Astrocyte (in vitro differentiated cells and primary cell): Measurements from ENCODE around the gene FAR1. TPM values are rescaled to one million over a fixed set of nuclear protein-coding genes. Genes with fewer than 3 reads are reported as not detected.

Experiments
- DNase-seq: peaks from one replicate; pipeline ENCODE4 v3.0.0-alpha.2; 2010; ENCODE audit warnings: low read depth
- FAIRE-seq: peaks from 2 replicates; lab custom pipeline; 2011; peaks lifted over from hg19 to GRCh38; lab: Jason Lieb, UNC
- H2AFZ ChIP-seq: 2 replicates; pipeline ENCODE4 v1.6.0; 2012; ENCODE audit warnings: low read depth, low read length, inconsistent platforms
- H3K27ac ChIP-seq: 2 replicates; pipeline ENCODE4 v1.5.1; 2011; ENCODE audit warnings: low read depth, low read length, inconsistent platforms
- H3K27me3 ChIP-seq: 2 replicates; pipeline ENCODE4 v1.6.0; 2011; ENCODE audit warnings: low read length, inconsistent platforms; ENCODE audit not compliant: insufficient read depth
- H3K36me3 ChIP-seq: 2 replicates; pipeline ENCODE4 v1.5.1; 2011; ENCODE audit warnings: low read length, inconsistent platforms; ENCODE audit not compliant: insufficient read depth
- H3K4me1 ChIP-seq: 2 replicates; pipeline ENCODE4 v1.5.1; 2011; ENCODE audit warnings: low read length, inconsistent platforms; ENCODE audit not compliant: insufficient read depth
- H3K4me2 ChIP-seq: 2 replicates; pipeline ENCODE4 v1.6.0; 2012; ENCODE audit warnings: low read length, inconsistent platforms
- H3K4me3 ChIP-seq: 2 replicates; pipeline ENCODE4 v1.5.1; 2011; ENCODE audit warnings: low read depth, mild to moderate bottlenecking, low read length, inconsistent platforms; ENCODE audit not compliant: insufficient read depth
- H3K79me2 ChIP-seq: 2 replicates; pipeline ENCODE4 v1.6.0; 2012; ENCODE audit warnings: mild to moderate bottlenecking, low read length, inconsistent platforms; ENCODE audit not compliant: insufficient read depth
- H3K9ac ChIP-seq: 2 replicates; pipeline ENCODE4 v1.6.0; 2012; ENCODE audit warnings: mild to moderate bottlenecking, low read length, inconsistent platforms
- H3K9me3 ChIP-seq: 2 replicates; pipeline ENCODE4 v1.5.1; 2012; ENCODE audit warnings: low read depth, mild to moderate bottlenecking, low read length, inconsistent platforms; ENCODE audit not compliant: insufficient read depth
- H4K20me1 ChIP-seq: 2 replicates; pipeline ENCODE4 v1.6.0; 2012; ENCODE audit warnings: low read length, inconsistent platforms; ENCODE audit not compliant: insufficient read depth
- H3K27ac Mint-ChIP-seq: one replicate; pipeline ENCODE4 v1.8.0; 2021; ENCODE audit warnings: mild to moderate bottlenecking, mixed read lengths; ENCODE audit not compliant: unreplicated experiment
- H3K27me3 Mint-ChIP-seq: one replicate; pipeline ENCODE4 v1.8.0; 2021; ENCODE audit warnings: low read depth, mixed read lengths; ENCODE audit not compliant: unreplicated experiment
- H3K36me3 Mint-ChIP-seq: one replicate; pipeline ENCODE4 v1.8.0; 2021; ENCODE audit warnings: low read depth, mixed read lengths; ENCODE audit not compliant: unreplicated experiment
- H3K4me1 Mint-ChIP-seq: one replicate; pipeline ENCODE4 v1.8.0; 2021; ENCODE audit warnings: low read depth, mixed read lengths; ENCODE audit not compliant: unreplicated experiment
- H3K4me3 Mint-ChIP-seq: one replicate; pipeline ENCODE4 v1.8.0; 2021; ENCODE audit warnings: mild to moderate bottlenecking, moderate library complexity, mixed read lengths; ENCODE audit not compliant: unreplicated experiment
- H3K9me3 Mint-ChIP-seq: one replicate; pipeline ENCODE4 v1.8.0; 2021; ENCODE audit warnings: mild to moderate bottlenecking, mixed read lengths; ENCODE audit not compliant: unreplicated experiment
- EZH2 ChIP-seq: IDR thresholded peaks from 2 replicates; pipeline ENCODE4 v1.6.1; 2012; ENCODE audit warnings: mild to moderate bottlenecking, low read length, inconsistent platforms; ENCODE audit not compliant: insufficient read depth
- total RNA-seq: library from RNA; stranded (reverse); gene quantifications from 2 replicates; pipeline ENCODE4 v1.2.1, GENCODE V29; 2021
- TF ChIP-seq, protein P1 (sequence below): IDR thresholded peaks from 2 replicates; pipeline ENCODE4 v1.5.1; 2011; ENCODE audit warnings: low read depth, mild to moderate bottlenecking, inconsistent platforms, low read length, moderate library complexity; ENCODE audit not compliant: insufficient read depth

Gene FAR1
- total RNA-seq, 1 donor from 2014 or later, result 100 TPM

DNA sequence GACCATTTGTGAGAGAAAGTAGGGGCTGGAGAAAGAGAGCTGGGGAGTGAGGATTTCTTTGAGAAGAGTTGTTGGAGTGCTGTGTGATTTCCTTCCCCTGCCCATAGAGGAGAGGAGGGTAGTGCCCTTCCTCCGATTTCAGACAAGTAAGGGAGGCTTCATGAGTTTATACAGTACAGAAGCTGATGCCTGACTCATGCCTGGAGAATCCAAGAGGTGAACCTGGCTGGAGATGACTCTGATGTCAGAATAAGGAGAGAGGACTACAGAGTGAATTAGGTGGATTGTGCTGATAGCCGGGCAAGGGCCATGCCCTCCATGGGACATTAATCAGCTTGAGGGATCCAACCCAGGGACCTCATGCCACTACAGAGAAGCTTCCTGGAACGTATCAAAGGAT is 91.6 kb downstream of the FAR1 start:
- Histone ChIP-seq H3K36me3 (no peaks in the 10 kb centered on the region), H2AFZ (no peak overlapping the region), H3K4me3 (no peak overlapping the region), H4K20me1 (no peaks in the 10 kb centered on the region), H3K27me3 (no peaks in the 10 kb centered on the region), H3K27ac (no peak overlapping the region), H3K4me2 (no peak overlapping the region), H3K4me1 (peaks cover 4% of the 10 kb centered on the region), H3K79me2 (no peaks in the 10 kb centered on the region), H3K9ac (no peak overlapping the region), H3K9me3 (no peaks in the 10 kb centered on the region)
- FAIRE-seq, result no peak
- no peak for TF ChIP-seq EZH2
- peak; percentile 9 for DNase-seq
- H3K27ac Mint-ChIP-seq, result peak overlapping the region; percentile 6
- peaks cover 6% of the 10 kb centered on the region for H3K27me3 Mint-ChIP-seq
- H3K4me1 Mint-ChIP-seq, result peaks cover 20% of the 10 kb centered on the region
- peak overlapping the region; percentile 21 for H3K4me3 Mint-ChIP-seq
- no peaks in the 10 kb centered on the region for H3K9me3 Mint-ChIP-seq
- no peaks in the 10 kb centered on the region for H3K36me3 Mint-ChIP-seq

DNA sequence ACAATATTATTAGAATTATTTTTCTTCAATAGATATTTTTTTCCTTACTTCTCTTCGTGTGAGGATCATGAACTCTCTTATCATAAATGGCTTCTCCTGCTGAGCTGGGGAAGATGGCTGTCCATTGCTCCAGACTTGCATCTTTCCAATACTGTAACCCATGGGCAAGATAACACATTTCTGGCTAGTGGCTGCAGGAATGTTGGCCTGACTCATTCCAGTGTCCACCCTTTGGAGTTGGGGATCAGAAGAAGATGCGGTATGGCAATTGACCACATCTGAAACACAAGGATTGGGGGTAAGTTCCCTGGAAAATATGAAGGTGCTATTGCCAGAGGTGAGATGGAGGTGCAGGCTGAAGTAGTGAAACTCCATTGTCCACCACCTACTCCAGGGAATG is 92.8 kb downstream of the FAR1 start:
- Mint-ChIP-seq H3K9me3 (no peaks in the 10 kb centered on the region), H3K4me1 (peaks cover 20% of the 10 kb centered on the region), H3K27ac (peak overlapping the region; percentile 50), H3K4me3 (no peak overlapping the region), H3K36me3 (no peaks in the 10 kb centered on the region), H3K27me3 (peaks cover 6% of the 10 kb centered on the region)
- no peaks in the 10 kb centered on the region for H3K36me3 ChIP-seq
- H3K9ac ChIP-seq, result no peak overlapping the region
- no peak overlapping the region for H3K4me2 ChIP-seq
- no peaks in the 10 kb centered on the region for H3K27me3 ChIP-seq
- DNase-seq (peak; percentile 36), FAIRE-seq (no peak)
- H3K79me2 ChIP-seq, result no peaks in the 10 kb centered on the region
- no peak for TF ChIP-seq EZH2
- TF ChIP-seq, protein P1, sequence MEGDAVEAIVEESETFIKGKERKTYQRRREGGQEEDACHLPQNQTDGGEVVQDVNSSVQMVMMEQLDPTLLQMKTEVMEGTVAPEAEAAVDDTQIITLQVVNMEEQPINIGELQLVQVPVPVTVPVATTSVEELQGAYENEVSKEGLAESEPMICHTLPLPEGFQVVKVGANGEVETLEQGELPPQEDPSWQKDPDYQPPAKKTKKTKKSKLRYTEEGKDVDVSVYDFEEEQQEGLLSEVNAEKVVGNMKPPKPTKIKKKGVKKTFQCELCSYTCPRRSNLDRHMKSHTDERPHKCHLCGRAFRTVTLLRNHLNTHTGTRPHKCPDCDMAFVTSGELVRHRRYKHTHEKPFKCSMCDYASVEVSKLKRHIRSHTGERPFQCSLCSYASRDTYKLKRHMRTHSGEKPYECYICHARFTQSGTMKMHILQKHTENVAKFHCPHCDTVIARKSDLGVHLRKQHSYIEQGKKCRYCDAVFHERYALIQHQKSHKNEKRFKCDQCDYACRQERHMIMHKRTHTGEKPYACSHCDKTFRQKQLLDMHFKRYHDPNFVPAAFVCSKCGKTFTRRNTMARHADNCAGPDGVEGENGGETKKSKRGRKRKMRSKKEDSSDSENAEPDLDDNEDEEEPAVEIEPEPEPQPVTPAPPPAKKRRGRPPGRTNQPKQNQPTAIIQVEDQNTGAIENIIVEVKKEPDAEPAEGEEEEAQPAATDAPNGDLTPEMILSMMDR, result no peak
- no peaks in the 10 kb centered on the region for H3K9me3 ChIP-seq
- H3K4me1 ChIP-seq, result peaks cover 4% of the 10 kb centered on the region
- no peaks in the 10 kb centered on the region for H4K20me1 ChIP-seq
- no peak overlapping the region for H2AFZ ChIP-seq
- no peak overlapping the region for H3K4me3 ChIP-seq
- no peak overlapping the region for H3K27ac ChIP-seq

DNA sequence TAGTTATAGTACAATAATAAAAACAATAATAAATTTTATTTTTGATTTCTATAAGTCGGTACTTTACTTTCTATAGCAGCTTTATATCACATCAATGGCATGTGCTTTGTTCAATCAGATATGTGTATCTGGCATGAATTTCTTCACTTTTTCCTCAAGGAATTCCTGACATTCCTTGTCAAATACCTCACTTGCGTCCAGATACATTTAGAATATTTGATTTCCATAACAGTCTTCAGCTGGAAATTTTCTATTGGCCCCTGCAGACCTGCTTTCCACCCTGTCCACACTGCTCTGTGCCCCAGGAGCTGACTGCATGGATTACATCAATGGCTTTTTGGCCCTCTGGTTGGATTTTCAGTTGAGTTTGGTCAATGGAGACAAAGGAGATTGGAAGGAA is 93.2 kb downstream of the FAR1 start:
- H3K27ac Mint-ChIP-seq, result peak overlapping the region; percentile 20

More for the DNA sequence above, 93.2 kb downstream of the FAR1 start:
- no peaks in the 10 kb centered on the region for H3K79me2 ChIP-seq
- Mint-ChIP-seq H3K4me1 (peaks cover 20% of the 10 kb centered on the region), H3K27me3 (peaks cover 5% of the 10 kb centered on the region), H3K36me3 (no peaks in the 10 kb centered on the region), H3K4me3 (no peak overlapping the region), H3K9me3 (no peaks in the 10 kb centered on the region)
- no peaks in the 10 kb centered on the region for H3K36me3 ChIP-seq
- peaks cover 4% of the 10 kb centered on the region for H3K4me1 ChIP-seq
- H3K4me2 ChIP-seq, result no peak overlapping the region
- no peak for TF ChIP-seq EZH2
- TF ChIP-seq, protein P1, result no peak
- FAIRE-seq (no peak), DNase-seq (peak; percentile 39)
- no peaks in the 10 kb centered on the region for H3K27me3 ChIP-seq
- H4K20me1 ChIP-seq, result no peaks in the 10 kb centered on the region
- H2AFZ ChIP-seq, result no peak overlapping the region
- H3K9ac ChIP-seq, result no peak overlapping the region
- H3K27ac ChIP-seq, result no peak overlapping the region
- no peaks in the 10 kb centered on the region for H3K9me3 ChIP-seq
- no peak overlapping the region for H3K4me3 ChIP-seq
